Erythroblast (primary cell): ENCODE results near the gene COL5A1.

Source experiments
- GATA1 ChIP-seq: IDR thresholded peaks from 2 replicates; pipeline ENCODE4 v1.6.1; 2011; ENCODE audit warnings: low read depth, mild to moderate bottlenecking, control low read depth, low read length, moderate library complexity
- POLR2A ChIP-seq: IDR thresholded peaks from 2 replicates; pipeline ENCODE4 v1.6.1; 2011; ENCODE audit warnings: mild to moderate bottlenecking, low read length

DNA sequence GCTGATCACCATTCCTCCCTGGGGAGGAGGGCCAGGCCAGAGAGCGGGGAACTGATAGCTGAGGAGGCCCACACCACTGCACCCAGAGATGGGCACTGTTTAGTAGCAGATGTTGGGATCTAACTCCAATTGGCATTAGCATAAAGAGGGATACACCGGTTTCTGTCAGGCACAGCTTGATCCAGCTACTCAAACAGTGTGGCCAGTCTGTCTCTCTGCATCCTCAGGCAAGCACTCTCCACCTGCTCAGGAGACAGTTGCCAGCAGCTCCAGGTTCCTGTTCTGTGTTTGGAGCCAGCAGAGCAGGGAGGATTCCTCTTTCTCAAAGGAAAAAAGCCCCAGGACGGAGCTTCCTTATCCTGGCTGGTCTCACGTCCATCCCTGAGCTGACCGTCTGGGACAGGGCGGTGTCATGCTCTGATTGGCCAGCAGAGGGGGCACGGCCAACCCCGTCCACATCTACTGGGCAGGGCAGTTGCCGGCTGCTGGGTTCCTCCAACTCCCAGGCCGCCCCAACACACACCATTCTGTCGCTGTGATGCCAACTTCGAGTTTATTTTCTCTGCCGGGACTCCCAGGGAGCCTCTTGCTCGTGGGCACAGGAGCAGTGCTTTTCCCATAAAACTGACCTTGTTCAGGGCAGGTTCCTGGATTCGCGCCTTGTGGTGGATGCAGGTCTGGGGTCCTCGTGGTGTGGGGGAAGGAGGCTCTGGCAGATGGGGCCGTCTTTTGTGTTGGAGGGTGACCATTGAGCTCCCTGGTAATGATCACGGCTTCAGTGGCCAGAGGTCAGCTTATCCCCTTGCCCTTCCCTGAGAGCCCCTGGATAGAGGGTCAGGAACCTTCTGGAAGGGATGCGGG is 47.9 kb downstream of the COL5A1 start:
- TF ChIP-seq POLR2A (no peak), GATA1 (no peak)
